IPS DF 6.9 (cell line): ENCODE measurements around the gene WASF3.

ENCODE experiments used
- DNase-seq: peaks from one replicate; pipeline ENCODE4 v3.0.0-alpha.2; 2013; ENCODE audit warnings: low read depth, low spot score
- H3K27ac ChIP-seq: one replicate; pipeline ENCODE4 v1.5.1; 2013; ENCODE audit warnings: low read length, control low read depth
- H3K27me3 ChIP-seq: 2 replicates; pipeline ENCODE4 v1.6.1; 2013; ENCODE audit warnings: mild to moderate bottlenecking, low read length; ENCODE audit not compliant: control insufficient read depth, insufficient read depth
- H3K36me3 ChIP-seq: 2 replicates; pipeline ENCODE4 v1.6.1; 2013; ENCODE audit warnings: low read length; ENCODE audit not compliant: control insufficient read depth, insufficient read depth
- H3K4me1 ChIP-seq: 2 replicates; pipeline ENCODE4 v1.6.1; 2013; ENCODE audit warnings: low read length; ENCODE audit not compliant: control insufficient read depth, insufficient read depth
- H3K4me3 ChIP-seq: 2 replicates; pipeline ENCODE4 v1.5.1; 2013; ENCODE audit warnings: mild to moderate bottlenecking, low read length
- H3K9me3 ChIP-seq: 2 replicates; pipeline ENCODE4 v1.6.1; 2013; ENCODE audit warnings: low read length, inconsistent platforms; ENCODE audit not compliant: control insufficient read depth, insufficient read depth
- WGBS: extraction: QIAGEN DNeasy Blood & Tissue Kit; methylation state at CpG from one replicate; pipeline ENCODE4 v1.1.7; 2013; ENCODE audit warnings: mixed read lengths, missing lambda C conversion rate; ENCODE audit not compliant: insufficient read length, insufficient coverage; 5-methylcytosine and 5-hydroxymethylcytosine counted together

The WASF3 gene

DNA sequence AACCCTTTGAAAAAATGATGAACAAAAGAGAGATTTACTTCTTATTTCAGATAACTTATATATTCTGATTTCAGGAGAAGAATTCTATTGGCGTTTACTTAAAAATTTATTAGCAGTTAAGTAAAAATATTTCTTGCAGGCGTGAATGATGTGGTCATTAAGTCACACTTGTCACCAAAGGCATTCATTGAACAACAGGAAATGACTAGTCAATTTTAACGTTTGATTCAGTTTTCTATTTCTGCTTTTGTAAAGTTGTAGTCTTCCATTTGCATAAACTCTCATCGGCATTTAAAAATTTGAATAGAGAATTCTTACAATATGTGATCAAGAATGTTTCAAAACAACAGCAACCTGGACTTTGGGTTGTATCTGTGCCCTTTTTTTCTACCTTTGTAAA lies 119.7 kb downstream of the WASF3 start:
- H3K36me3 ChIP-seq, result no peaks in the 10 kb centered on the region
- H3K27me3 ChIP-seq, result no peaks in the 10 kb centered on the region
- no peak overlapping the region for H3K27ac ChIP-seq
- DNase-seq, result no peak
- H3K9me3 ChIP-seq, result no peaks in the 10 kb centered on the region
- WGBS, result no CpG with 5 or more reads among the region's 4 CpGs
- no peak overlapping the region for H3K4me3 ChIP-seq
- no peaks in the 10 kb centered on the region for H3K4me1 ChIP-seq

DNA sequence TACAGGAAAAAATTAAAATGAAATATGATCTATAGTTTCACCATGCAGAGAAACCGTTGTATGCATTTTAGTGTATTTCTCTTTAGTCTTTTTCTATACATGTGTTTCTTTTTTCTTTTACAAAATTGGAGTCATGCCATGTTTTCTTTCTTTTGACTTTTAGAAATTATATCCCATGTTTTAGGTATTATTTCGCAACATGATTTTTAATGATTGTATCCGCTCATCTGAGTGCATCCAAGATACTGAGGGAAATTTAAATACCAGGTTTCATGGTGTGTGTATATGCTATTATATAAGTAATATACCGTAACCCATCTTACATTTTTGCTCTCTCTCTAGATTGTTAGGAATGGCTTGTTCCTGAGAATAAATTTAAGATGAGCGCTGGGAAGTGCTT lies 120.8 kb downstream of the WASF3 start:
- no CpG with 5 or more reads among the region's 5 CpGs for WGBS
- no peak for DNase-seq
- Histone ChIP-seq H3K27ac (no peak overlapping the region), H3K36me3 (no peaks in the 10 kb centered on the region), H3K27me3 (no peaks in the 10 kb centered on the region), H3K4me1 (no peaks in the 10 kb centered on the region), H3K9me3 (no peaks in the 10 kb centered on the region), H3K4me3 (no peak overlapping the region)

DNA sequence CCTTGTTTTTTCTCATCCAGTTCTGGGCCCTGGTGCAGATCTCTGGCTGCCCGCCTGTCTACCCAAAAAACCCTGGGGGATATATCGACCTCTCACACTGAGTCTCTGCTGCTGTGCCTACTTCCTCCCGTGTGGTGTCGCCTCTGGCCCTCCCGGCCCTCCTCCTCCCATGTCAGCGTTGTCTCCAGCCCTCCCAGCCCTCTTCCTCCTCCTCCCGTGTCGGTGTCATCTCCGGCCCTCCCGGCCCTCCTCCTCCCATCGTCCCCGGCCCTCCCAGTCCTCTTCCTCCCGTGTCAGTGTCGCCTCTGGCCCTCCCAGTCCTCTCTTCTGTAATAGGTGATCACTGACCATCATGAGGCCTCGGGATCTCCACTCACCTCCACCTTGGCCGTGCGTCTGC lies 121.3 kb downstream of the WASF3 start:
- WGBS, result no CpG with 5 or more reads among the region's 17 CpGs
- DNase-seq, result no peak
- Histone ChIP-seq H3K4me3 (no peak overlapping the region), H3K4me1 (no peaks in the 10 kb centered on the region), H3K27ac (no peak overlapping the region), H3K9me3 (no peaks in the 10 kb centered on the region), H3K27me3 (no peaks in the 10 kb centered on the region), H3K36me3 (no peaks in the 10 kb centered on the region)

DNA sequence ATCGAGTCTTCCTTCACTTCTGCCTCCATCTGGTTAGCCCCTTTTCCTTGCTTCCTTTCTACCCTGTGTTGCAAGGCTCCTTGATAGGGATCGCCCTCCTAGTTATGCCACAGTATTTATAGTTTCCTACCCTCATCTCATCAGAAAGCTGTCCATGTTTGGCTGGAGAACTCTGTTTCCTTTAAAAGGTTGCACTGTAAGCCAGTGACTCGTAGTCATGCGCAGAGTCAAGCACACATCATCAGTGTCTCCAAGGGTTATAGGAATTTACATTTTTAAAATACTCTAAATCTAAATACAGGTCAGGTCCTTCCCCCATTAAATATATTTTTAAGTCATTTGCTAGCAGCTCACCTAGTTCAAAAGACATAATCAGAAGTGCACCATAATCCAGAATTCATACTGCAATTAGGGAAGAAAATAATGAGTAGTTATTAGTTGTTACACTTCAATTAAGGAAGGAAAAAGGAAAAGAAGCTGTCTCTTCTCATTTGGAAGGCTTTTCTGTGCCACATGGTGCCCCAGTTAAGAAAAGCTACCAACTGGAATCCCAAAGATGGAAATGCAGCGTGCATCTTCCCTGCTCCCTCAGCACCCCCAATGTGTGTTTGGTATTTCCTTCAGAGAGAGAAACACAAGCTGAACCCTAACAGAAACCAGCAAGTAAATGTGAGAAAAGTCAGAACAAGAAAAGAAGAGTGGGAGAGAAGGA lies 122.1 kb downstream of the WASF3 start:
- WGBS, result no CpG with 5 or more reads among the region's 5 CpGs
- DNase-seq, result no peak
- H3K27ac ChIP-seq, result no peak overlapping the region
- no peaks in the 10 kb centered on the region for H3K9me3 ChIP-seq
- no peak overlapping the region for H3K4me3 ChIP-seq
- no peaks in the 10 kb centered on the region for H3K27me3 ChIP-seq
- H3K4me1 ChIP-seq, result no peaks in the 10 kb centered on the region
- no peaks in the 10 kb centered on the region for H3K36me3 ChIP-seq

DNA sequence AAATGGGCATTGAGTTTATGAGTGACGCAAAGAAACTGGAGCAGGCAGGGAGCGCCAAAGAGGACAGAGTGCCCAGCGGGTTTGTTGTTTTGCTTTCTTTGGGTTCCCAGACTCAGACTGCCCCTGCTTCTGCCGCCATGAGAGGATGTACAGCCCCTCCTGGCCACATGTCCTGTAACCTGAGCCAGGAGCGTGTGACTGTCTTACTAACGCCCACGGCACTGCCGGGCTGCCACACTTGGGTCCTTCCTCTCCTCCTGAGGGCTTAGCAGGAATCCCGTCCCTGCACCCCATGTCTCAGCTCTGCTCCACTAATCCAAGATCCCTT lies 122.6 kb downstream of the WASF3 start:
- no peaks in the 10 kb centered on the region for H3K36me3 ChIP-seq
- H3K27me3 ChIP-seq, result no peaks in the 10 kb centered on the region
- no peak overlapping the region for H3K4me3 ChIP-seq
- no peak for DNase-seq
- no peaks in the 10 kb centered on the region for H3K9me3 ChIP-seq
- no peak overlapping the region for H3K27ac ChIP-seq
- no peaks in the 10 kb centered on the region for H3K4me1 ChIP-seq
- no CpG with 5 or more reads among the region's 9 CpGs for WGBS

DNA sequence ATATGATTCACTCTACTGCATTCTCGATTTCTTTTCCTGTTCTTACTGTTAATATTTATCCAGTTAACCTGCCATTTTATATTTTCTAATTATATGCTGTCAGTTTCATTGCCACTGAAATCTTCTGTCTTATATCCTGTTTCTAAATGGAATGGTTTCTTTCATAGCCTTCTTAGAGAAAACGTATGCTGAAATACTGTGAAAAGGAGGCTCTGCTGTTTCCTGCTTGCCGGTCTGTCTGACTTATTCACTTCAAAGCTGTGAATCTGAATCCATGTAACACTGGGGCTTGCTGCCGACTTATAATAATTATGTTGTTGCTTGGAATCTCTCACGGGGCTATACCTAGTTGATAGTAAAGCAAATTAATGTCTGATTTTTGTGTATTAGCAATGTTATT lies 123.1 kb downstream of the WASF3 start:
- H3K36me3 ChIP-seq, result peaks cover 1% of the 10 kb centered on the region; the same call in 1 of the 2 replicates
- H3K9me3 ChIP-seq, result no peaks in the 10 kb centered on the region
- DNase-seq, result no peak
- H3K27me3 ChIP-seq, result no peaks in the 10 kb centered on the region
- WGBS, result no CpG with 5 or more reads among the region's 5 CpGs
- H3K27ac ChIP-seq, result no peak overlapping the region
- H3K4me3 ChIP-seq, result no peak overlapping the region
- no peaks in the 10 kb centered on the region for H3K4me1 ChIP-seq

DNA sequence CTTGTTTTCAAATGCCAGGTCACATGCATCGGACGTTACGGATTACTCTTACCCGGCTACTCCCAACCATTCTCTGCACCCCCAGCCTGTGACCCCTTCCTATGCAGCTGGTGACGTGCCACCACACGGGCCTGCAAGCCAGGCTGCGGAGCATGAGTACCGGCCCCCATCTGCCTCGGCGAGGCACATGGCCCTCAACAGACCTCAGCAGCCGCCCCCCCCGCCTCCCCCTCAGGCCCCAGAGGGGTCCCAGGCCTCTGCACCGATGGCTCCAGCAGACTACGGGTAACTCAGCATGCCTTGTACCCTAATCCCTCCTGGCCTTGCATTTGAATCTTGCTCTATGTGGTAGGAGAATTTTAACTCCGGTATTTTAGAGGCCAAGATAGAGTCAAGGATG lies 123.6 kb downstream of the WASF3 start:
- Histone ChIP-seq H3K4me1 (no peaks in the 10 kb centered on the region), H3K9me3 (no peaks in the 10 kb centered on the region), H3K27ac (no peak overlapping the region), H3K36me3 (peaks cover 2% of the 10 kb centered on the region; the same call in 1 of the 2 replicates), H3K4me3 (no peak overlapping the region), H3K27me3 (no peaks in the 10 kb centered on the region)
- DNase-seq, result no peak
- no CpG with 5 or more reads among the region's 15 CpGs for WGBS

DNA sequence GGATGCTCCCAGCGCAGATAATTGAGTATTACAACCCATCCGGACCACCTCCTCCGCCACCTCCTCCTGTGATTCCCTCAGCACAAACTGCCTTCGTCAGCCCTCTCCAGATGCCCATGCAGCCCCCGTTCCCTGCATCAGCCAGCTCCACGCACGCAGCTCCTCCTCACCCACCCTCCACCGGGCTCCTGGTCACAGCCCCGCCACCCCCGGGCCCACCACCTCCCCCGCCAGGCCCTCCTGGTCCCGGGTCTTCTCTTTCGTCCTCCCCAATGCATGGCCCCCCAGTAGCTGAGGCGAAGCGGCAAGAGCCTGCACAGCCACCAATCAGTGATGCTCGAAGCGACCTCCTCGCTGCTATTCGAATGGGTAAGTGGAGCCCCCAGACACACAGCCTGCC lies 125.1 kb downstream of the WASF3 start:
- Histone ChIP-seq H3K27me3 (no peaks in the 10 kb centered on the region), H3K4me1 (no peaks in the 10 kb centered on the region), H3K4me3 (no peak overlapping the region), H3K36me3 (peaks cover 2% of the 10 kb centered on the region; the same call in 1 of the 2 replicates), H3K27ac (no peak overlapping the region), H3K9me3 (no peaks in the 10 kb centered on the region)
- no peak for DNase-seq
- WGBS, result no CpG with 5 or more reads among the region's 19 CpGs

DNA sequence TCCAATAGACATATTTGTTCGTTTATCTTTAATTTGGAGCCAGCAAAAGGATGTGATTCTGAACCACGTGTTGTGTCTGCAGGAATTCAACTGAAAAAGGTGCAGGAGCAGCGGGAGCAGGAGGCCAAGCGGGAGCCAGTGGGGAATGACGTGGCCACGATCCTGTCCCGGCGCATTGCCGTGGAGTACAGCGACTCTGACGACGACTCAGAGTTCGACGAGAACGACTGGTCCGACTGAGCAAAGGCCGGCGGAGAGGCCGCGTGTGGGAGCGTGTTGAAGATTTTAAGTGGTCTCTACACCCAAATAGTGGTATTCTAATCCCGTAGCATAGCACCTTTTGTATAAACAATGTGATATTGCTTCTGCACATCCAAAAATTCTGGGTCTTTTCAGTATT lies 128.1 kb downstream of the WASF3 start:
- Histone ChIP-seq H3K4me3 (no peak overlapping the region), H3K9me3 (no peaks in the 10 kb centered on the region), H3K27ac (no peak overlapping the region), H3K36me3 (peaks cover 2% of the 10 kb centered on the region; the same call in 1 of the 2 replicates), H3K27me3 (no peaks in the 10 kb centered on the region), H3K4me1 (no peaks in the 10 kb centered on the region)
- no peak for DNase-seq
- WGBS, result no CpG with 5 or more reads among the region's 22 CpGs

DNA sequence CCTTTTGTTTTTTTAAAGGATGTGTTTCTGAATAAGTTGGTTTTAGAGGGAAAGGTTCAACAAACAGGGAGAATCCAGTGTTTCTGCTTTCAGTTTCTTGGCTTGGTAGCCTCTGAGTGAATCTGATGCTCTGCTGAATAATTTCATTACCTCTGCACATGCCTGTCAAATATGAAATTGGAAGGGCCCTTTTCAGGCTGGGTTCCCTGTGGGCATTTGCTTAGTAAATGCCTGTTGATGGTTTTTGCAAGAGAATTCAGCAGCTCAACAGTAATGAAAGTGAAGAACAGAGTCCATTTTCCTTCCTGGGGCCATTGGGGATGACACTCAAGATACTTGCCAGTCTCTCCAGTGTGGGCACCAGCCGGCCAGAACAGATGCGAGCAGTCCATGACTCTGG lies 128.8 kb downstream of the WASF3 start:
- Histone ChIP-seq H3K36me3 (peaks cover 2% of the 10 kb centered on the region; the same call in 1 of the 2 replicates), H3K4me3 (no peak overlapping the region), H3K27me3 (no peaks in the 10 kb centered on the region), H3K27ac (no peak overlapping the region), H3K9me3 (no peaks in the 10 kb centered on the region), H3K4me1 (no peaks in the 10 kb centered on the region)
- WGBS, result no CpG with 5 or more reads among the region's 2 CpGs
- DNase-seq, result no peak

DNA sequence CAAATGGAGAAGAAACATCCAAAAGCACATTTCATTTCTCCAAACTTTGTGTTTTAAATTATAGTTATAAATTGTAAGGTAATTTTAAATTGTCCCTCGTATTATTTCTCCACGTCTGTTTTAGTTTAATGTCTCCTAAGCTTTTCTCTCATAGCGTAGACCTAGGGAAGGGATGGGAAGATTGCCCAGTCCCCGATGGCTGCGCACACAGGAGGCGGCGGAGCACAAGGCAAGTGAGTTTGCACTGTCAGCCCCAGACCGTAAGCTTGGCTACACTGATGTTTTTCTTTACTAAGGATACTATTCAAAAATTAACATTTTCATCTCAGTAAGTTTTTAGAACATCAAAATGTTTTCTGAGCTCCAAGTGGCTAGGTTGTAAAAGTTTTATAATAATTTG lies 130.8 kb downstream of the WASF3 start:
- no peak for DNase-seq
- Histone ChIP-seq H3K9me3 (no peaks in the 10 kb centered on the region), H3K27me3 (no peaks in the 10 kb centered on the region), H3K4me3 (no peak overlapping the region), H3K27ac (no peak overlapping the region), H3K36me3 (peaks cover 2% of the 10 kb centered on the region; the same call in 1 of the 2 replicates), H3K4me1 (no peaks in the 10 kb centered on the region)
- WGBS, result no CpG with 5 or more reads among the region's 8 CpGs
